Ascending aorta (tissue), 2 donors: ENCODE data around the gene MLLT3. TPM values are rescaled to one million over a fixed set of nuclear protein-coding genes. Genes with fewer than 3 reads are reported as not detected.

Experiments
- DNase-seq, 2 donors: peaks; one replicate each; pipeline ENCODE4 v3.0.0-alpha.2; 2019; ENCODE audit warnings: low spot score in 2 of 2
- H3K27ac ChIP-seq, 2 donors: fragments of 200-600 bp; sonication (generic); one replicate each; pipeline ENCODE4 v1.5.1; 2016 to 2017; ENCODE audit warnings: mild to moderate bottlenecking in 1 of 2
- H3K27me3 ChIP-seq: fragments of 200-600 bp; sonication (generic); one replicate; pipeline ENCODE4 v1.5.1; 2017
- H3K36me3 ChIP-seq, 2 donors: fragments of 200-600 bp; sonication (generic); one replicate each; pipeline ENCODE4 v1.5.1; 2016
- H3K4me1 ChIP-seq, 2 donors: fragments of 200-600 bp; sonication (generic); one replicate each; pipeline ENCODE4 v1.5.1; 2016 to 2017; ENCODE audit warnings: mild to moderate bottlenecking in 1 of 2
- H3K4me3 ChIP-seq, 2 donors: fragments of 200-600 bp; sonication (generic); one replicate each; pipeline ENCODE4 v1.5.1; 2016 to 2017; ENCODE audit warnings: mild to moderate bottlenecking in 1 of 2
- H3K9me3 ChIP-seq, 2 donors: fragments of 200-600 bp; sonication (generic); one replicate each; pipeline ENCODE4 v1.5.1; 2016
- CTCF ChIP-seq, 3 experiments: fragments of 200-600 bp in 2 of 3; fragments of 450-650 bp in 1 of 3; sonication (generic) in 2 of 3; IDR thresholded peaks; one replicate each; pipeline ENCODE4 v1.5.1; 2016 to 2019; ENCODE audit warnings: antibody characterized with exemption in 3 of 3, mild to moderate bottlenecking in 1 of 3, moderate library complexity in 1 of 3
- intact Hi-C: fragments of 100-400 bp; cut with DNase I; formaldehyde crosslinking; loops from one replicate; pipeline ENCODE4 v1.15.1; 2023
- total RNA-seq: library from RNA; depleted of rRNA; stranded (reverse); fragments of >200 nt; gene quantifications from one replicate; pipeline ENCODE4 v1.1.0, GENCODE V29; 2016

Gene MLLT3
- total RNA-seq, 1 donor from 2014 or later, result 16.8 TPM

DNA sequence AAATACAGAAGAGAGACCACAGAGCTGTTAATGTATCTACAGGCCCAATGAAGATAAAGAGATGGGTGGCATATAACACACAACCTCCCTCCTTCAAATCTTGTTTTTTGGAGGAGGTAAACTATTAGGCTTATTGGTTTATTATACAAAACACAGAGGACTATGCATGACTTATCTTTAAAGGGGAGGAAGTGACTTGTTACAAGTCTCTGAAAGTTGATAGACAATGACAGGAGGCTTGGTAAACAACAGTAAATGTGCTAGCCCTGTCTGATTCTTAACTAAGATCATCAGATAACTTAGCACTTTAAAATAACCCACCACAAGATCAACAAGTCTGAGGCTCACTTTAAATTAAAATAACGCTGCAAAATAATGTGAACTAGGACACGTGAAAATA is 219.0 kb downstream of the MLLT3 start:
- TF ChIP-seq CTCF (IDR thresholded peaks at IDR 0.05), result no peak
- Histone ChIP-seq H3K27ac (no peak overlapping the region), H3K4me1 (no peaks in the 10 kb centered on the region), H3K27me3 (no peaks in the 10 kb centered on the region), H3K4me3 (no peak overlapping the region), H3K36me3 (no peaks in the 10 kb centered on the region), H3K9me3 (no peaks in the 10 kb centered on the region)
- no peak for DNase-seq
- intact Hi-C loops, result no loop called here

DNA sequence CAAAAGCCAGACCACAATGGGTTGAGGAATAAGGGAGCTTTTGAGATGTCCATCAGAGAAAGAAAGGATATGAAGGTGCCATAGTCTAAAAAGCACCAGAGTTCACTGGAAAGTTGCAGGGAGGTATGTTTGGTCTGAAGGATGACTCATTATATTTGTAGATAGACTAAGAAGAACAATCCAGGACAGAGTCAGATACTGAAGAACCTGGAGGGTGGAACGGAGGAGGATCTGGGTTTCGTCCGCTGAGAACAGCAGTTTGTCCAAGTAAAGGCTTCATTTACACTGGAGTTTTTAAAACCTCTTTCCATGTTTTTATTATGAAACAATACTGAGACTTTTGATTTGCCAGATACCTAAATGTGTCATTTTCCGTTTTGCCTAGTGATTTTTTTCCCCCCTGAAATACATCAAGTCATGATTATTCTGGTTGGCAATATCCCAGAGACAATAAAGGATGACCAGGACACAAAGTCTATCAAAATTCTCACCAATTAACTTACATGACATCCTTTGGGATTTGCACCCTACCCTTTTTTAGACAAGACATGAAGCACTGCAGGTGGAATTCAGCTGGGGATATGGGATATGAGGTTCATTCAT is 219.9 kb downstream of the MLLT3 start:
- DNase-seq, result no peak
- no peaks in the 10 kb centered on the region for H3K27me3 ChIP-seq
- no peaks in the 10 kb centered on the region for H3K9me3 ChIP-seq
- H3K36me3 ChIP-seq, result no peaks in the 10 kb centered on the region
- intact Hi-C loops, result no loop called here
- TF ChIP-seq CTCF (IDR thresholded peaks at IDR 0.05), result no peak
- H3K27ac ChIP-seq, result no peak overlapping the region
- H3K4me3 ChIP-seq, result no peak overlapping the region
- no peaks in the 10 kb centered on the region for H3K4me1 ChIP-seq

DNA sequence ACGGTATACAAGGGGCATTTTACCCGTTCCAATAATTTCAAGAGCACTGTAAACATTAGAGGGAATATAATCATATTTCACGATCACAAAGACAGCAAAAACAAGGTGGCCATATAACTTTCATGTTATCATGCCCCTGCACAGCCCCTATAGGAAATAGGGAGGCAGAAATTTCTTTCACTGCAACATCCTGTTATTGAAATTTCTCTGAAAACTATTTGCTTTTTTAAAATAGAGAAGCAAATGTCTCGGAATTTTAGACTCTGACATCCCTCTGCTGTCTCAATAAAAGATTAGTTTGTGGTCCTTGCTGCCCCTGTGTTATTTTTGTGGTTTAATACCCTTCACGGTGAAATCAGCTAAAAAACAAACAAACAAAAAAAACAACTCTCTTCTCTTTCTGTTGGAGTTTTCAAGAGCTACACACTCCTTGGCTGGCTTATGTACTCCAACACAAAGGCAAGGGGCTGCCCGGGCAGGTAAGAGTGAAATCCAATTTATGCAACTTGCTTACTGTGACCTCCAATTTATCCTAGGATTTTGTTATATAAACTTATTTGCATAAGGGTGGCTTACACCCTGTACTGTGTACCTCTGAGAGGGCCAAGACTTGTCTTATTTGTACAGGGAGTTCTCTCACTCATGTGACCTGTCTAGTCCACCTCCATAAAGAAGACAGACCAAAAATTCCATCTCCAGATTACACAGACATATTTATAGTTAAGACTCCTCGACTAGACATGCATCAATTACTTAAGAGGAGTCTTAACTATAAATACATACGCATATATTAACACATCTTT is 223.6 kb downstream of the MLLT3 start:
- no peaks in the 10 kb centered on the region for H3K4me1 ChIP-seq
- TF ChIP-seq CTCF (IDR thresholded peaks at IDR 0.05), result no peak
- H3K27ac ChIP-seq, result no peak overlapping the region
- no peaks in the 10 kb centered on the region for H3K9me3 ChIP-seq
- H3K27me3 ChIP-seq, result no peaks in the 10 kb centered on the region
- H3K36me3 ChIP-seq, result no peaks in the 10 kb centered on the region
- intact Hi-C loops, result no loop called here
- H3K4me3 ChIP-seq, result no peak overlapping the region
- no peak for DNase-seq

- intact Hi-C loops, result no loop called here
- DNase-seq, result no peak
- no peaks in the 10 kb centered on the region for H3K36me3 ChIP-seq
- H3K27me3 ChIP-seq, result no peaks in the 10 kb centered on the region
- no peaks in the 10 kb centered on the region for H3K9me3 ChIP-seq
- H3K4me3 ChIP-seq, result no peak overlapping the region
- H3K4me1 ChIP-seq, result no peaks in the 10 kb centered on the region
- no peak for TF ChIP-seq CTCF (IDR thresholded peaks at IDR 0.05)
- no peak overlapping the region for H3K27ac ChIP-seq
Observed at GRCh38 chr9:20397348-20397747, 225.0 kb downstream of the MLLT3 start.

GRCh38 chr9:20396509-20396908 is 225.8 kb downstream of the MLLT3 start:
- no peaks in the 10 kb centered on the region for H3K9me3 ChIP-seq
- intact Hi-C loops, result no loop called here
- no peaks in the 10 kb centered on the region for H3K4me1 ChIP-seq
- H3K27ac ChIP-seq, result no peak overlapping the region
- H3K27me3 ChIP-seq, result no peaks in the 10 kb centered on the region
- TF ChIP-seq CTCF (IDR thresholded peaks at IDR 0.05), result no peak
- H3K36me3 ChIP-seq, result no peaks in the 10 kb centered on the region
- DNase-seq, result no peak
- no peak overlapping the region for H3K4me3 ChIP-seq
